Parathyroid adenoma (tissue), 2 donors: ENCODE measurements around the gene KIZ.

Experiments
- H2AFZ ChIP-seq: fragments of 300-600 bp; sonication (generic); one replicate; pipeline ENCODE4 v1.7.0; 2017; ENCODE audit warnings: antibody characterized with exemption, mild to moderate bottlenecking
- H3K27ac ChIP-seq: fragments of 300-600 bp; sonication (generic); one replicate; pipeline ENCODE4 v1.7.0; 2017
- H3K27me3 ChIP-seq: fragments of 300-600 bp; sonication (generic); one replicate; pipeline ENCODE4 v1.7.0; 2017; ENCODE audit warnings: low read length; ENCODE audit not compliant: control insufficient read depth, insufficient read depth
- H3K36me3 ChIP-seq: fragments of 300-600 bp; sonication (generic); one replicate; pipeline ENCODE4 v1.7.0; 2017; ENCODE audit warnings: low read length; ENCODE audit not compliant: control insufficient read depth, insufficient read depth
- H3K4me1 ChIP-seq: fragments of 300-600 bp; sonication (generic); one replicate; pipeline ENCODE4 v1.7.0; 2017; ENCODE audit warnings: control low read depth
- H3K4me2 ChIP-seq: fragments of 300-600 bp; sonication (generic); one replicate; pipeline ENCODE4 v1.7.0; 2017; ENCODE audit warnings: low read length
- H3K4me3 ChIP-seq: fragments of 300-600 bp; sonication (generic); one replicate; pipeline ENCODE4 v1.7.0; 2017; ENCODE audit warnings: low read depth, low read length
- H3K79me2 ChIP-seq: fragments of 300-600 bp; sonication (generic); one replicate; pipeline ENCODE4 v1.7.0; 2017; ENCODE audit warnings: control low read depth
- H3K9ac ChIP-seq: fragments of 300-600 bp; sonication (generic); one replicate; pipeline ENCODE4 v1.7.0; 2017; ENCODE audit warnings: mild to moderate bottlenecking
- H3K9me3 ChIP-seq: fragments of 300-600 bp; sonication (generic); one replicate; pipeline ENCODE4 v1.7.0; 2017; ENCODE audit warnings: low read length; ENCODE audit not compliant: control insufficient read depth
- CTCF ChIP-seq: fragments of 300-600 bp; sonication (generic); IDR thresholded peaks from one replicate; pipeline ENCODE4 v1.7.0; 2017; ENCODE audit warnings: antibody characterized with exemption, mild to moderate bottlenecking
- donor health status: primary hyperparathyroidism.

KIZ gene

DNA sequence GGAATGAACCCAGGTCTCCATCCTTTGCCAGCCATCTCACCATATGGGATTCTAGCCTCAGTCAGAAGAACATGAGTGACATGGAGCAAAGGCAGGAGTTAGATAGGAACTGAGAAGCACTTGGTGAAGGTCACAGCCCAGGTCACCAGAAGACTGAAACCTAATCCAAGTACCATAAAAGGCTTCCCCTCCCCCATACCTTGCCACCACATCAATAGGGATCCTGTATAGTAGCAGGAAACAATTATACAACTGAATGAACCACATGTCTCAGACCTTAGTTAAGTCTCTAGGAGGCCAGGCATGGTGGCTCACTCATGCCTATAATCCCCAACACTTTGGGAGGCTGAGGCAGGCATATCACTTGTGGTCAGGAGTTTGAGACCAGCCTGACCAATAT lies 49.6 kb downstream of the KIZ start:
- H3K27ac ChIP-seq: no peak overlapping the region
- H3K9ac ChIP-seq: no peak overlapping the region
- no peaks in the 10 kb centered on the region for H3K27me3 ChIP-seq

DNA sequence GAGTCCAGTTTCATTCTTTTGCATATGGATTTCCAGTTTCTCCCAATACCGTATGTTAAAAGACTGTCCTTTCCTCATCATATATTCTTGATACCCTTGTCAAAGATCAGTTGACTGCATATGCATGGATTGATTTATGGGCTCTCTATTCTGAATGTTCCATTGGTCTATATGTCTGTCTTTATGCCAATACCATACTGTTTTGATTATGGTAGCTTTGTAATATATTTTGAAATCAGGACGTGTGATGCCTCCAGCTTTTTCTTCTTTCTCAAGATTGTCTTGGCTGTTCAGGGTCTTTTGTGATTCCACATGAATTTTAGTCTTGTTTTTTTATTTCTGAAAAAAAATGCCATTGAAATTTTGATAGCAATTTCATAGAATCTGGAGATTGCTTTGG lies 51.9 kb downstream of the KIZ start:
- H3K36me3 ChIP-seq: no peaks in the 10 kb centered on the region
- no peak overlapping the region for H2AFZ ChIP-seq
- H3K4me2 ChIP-seq: no peak overlapping the region
- no peak for TF ChIP-seq CTCF
- no peak overlapping the region for H3K9ac ChIP-seq
- no peak overlapping the region for H3K4me3 ChIP-seq
- H3K4me1 ChIP-seq: peaks cover 3% of the 10 kb centered on the region
- H3K27ac ChIP-seq: no peak overlapping the region
- no peaks in the 10 kb centered on the region for H3K27me3 ChIP-seq
- H3K79me2 ChIP-seq: no peaks in the 10 kb centered on the region
- H3K9me3 ChIP-seq: no peaks in the 10 kb centered on the region

More for the DNA sequence above, 49.6 kb downstream of the KIZ start:
- Histone ChIP-seq H3K4me1 (peaks cover 3% of the 10 kb centered on the region), H3K4me2 (no peak overlapping the region), H3K4me3 (no peak overlapping the region), H3K9me3 (no peaks in the 10 kb centered on the region), H3K36me3 (no peaks in the 10 kb centered on the region), H2AFZ (no peak overlapping the region), H3K79me2 (peaks cover 3% of the 10 kb centered on the region)
- TF ChIP-seq CTCF: no peak

DNA sequence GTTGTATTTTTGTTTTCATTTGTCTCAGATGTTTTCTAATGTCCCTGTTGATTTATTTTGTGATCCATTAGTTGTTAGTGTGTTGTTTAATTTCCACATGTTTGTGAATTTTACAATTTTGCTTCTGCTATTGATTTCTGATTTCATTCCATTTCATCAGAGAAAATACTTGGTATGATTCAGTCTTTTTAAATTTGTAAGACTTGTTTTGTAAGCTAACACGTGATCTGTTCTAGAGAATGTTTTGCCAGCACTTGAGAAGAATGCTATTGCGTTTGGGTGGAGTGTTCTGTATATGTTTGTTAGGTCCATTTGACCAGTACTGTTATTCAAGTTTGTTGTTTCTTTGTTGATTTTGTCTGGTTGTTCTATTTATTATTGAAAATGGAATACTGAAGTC lies 53.9 kb downstream of the KIZ start:
- no peak for TF ChIP-seq CTCF

GRCh38 chr20:21180248-21180647 lies 54.4 kb downstream of the KIZ start:
- Histone ChIP-seq H3K4me3 (no peak overlapping the region), H3K4me2 (no peak overlapping the region), H3K79me2 (no peaks in the 10 kb centered on the region), H3K36me3 (no peaks in the 10 kb centered on the region), H3K9me3 (no peaks in the 10 kb centered on the region), H3K4me1 (no peaks in the 10 kb centered on the region), H3K27ac (no peak overlapping the region), H3K27me3 (no peaks in the 10 kb centered on the region), H2AFZ (no peak overlapping the region), H3K9ac (no peak overlapping the region)
- TF ChIP-seq CTCF: no peak

More for the DNA sequence above, 53.9 kb downstream of the KIZ start:
- Histone ChIP-seq H3K4me2 (no peak overlapping the region), H2AFZ (no peak overlapping the region), H3K36me3 (no peaks in the 10 kb centered on the region), H3K9me3 (no peaks in the 10 kb centered on the region), H3K4me3 (no peak overlapping the region), H3K79me2 (no peaks in the 10 kb centered on the region), H3K4me1 (no peaks in the 10 kb centered on the region), H3K9ac (no peak overlapping the region), H3K27ac (no peak overlapping the region), H3K27me3 (no peaks in the 10 kb centered on the region)

DNA sequence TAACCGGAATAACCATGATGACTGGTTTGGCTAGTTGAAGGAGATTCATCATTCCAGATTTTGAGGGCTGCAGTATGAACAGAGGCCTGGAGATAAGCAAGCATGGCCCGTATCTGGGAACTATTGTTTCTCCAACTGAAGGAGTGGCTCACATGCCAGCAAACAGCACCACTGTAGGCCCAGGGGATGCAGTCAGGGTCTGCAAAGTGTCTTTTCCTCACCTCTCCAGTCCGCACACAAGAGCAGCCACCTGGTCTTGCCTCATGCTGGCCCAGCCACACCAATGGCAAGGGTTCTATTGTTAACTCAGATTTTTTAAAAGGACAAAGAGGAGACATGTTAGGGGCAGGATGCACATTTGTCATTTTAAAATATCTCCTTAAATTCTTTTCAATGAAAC lies 55.1 kb downstream of the KIZ start:
- Histone ChIP-seq H3K36me3 (no peaks in the 10 kb centered on the region), H3K4me3 (no peak overlapping the region), H3K27me3 (no peaks in the 10 kb centered on the region), H2AFZ (no peak overlapping the region), H3K4me2 (no peak overlapping the region), H3K4me1 (no peaks in the 10 kb centered on the region), H3K9me3 (no peaks in the 10 kb centered on the region), H3K9ac (no peak overlapping the region), H3K27ac (no peak overlapping the region), H3K79me2 (no peaks in the 10 kb centered on the region)
- no peak for TF ChIP-seq CTCF
